IMR-90 (cell line): ENCODE measurements around the gene EPO. TPM values are rescaled to one million over a fixed set of nuclear protein-coding genes. Genes with fewer than 3 reads are reported as not detected.

Source experiments
- BHLHE40 ChIP-seq: fragments of 150-350 bp; IDR thresholded peaks from 2 replicates; pipeline ENCODE4 v1.6.1; 2016; ENCODE audit warnings: mild to moderate bottlenecking, low read depth, low read length
- MXI1 ChIP-seq: IDR thresholded peaks from 2 replicates; pipeline ENCODE4 v1.6.1; 2012; ENCODE audit warnings: low read depth, mild to moderate bottlenecking, low read length, moderate library complexity, borderline replicate concordance
- RFX5 ChIP-seq: IDR thresholded peaks from 2 replicates; pipeline ENCODE4 v1.8.0; 2012; ENCODE audit warnings: low read depth, mild to moderate bottlenecking, low read length, moderate library complexity
- SMC3 ChIP-seq: fragments of 150-350 bp; IDR thresholded peaks from 2 replicates; pipeline ENCODE4 v1.6.1; 2016; ENCODE audit warnings: low read depth, mild to moderate bottlenecking, antibody characterized with exemption, low read length, moderate library complexity
- USF2 ChIP-seq: fragments of 150-350 bp; IDR thresholded peaks from 2 replicates; pipeline ENCODE4 v1.6.1; 2017; ENCODE audit warnings: mild to moderate bottlenecking, antibody characterized with exemption, low read length, low read depth
- polyA plus RNA-seq, 3 experiments: library from polyadenylated mRNA; depleted of rRNA; stranded (reverse); fragments of >200 nt; gene quantifications; 2 replicates each; pipeline ENCODE4 v1.2.3, GENCODE V29; 2012; ENCODE audit warnings: low replicate concordance in 1 of 3
- total RNA-seq: library from RNA; depleted of rRNA; stranded (reverse); fragments of >200 nt; gene quantifications from 2 replicates; pipeline ENCODE4 v1.2.3, GENCODE V29; 2012

Gene EPO
- total and polyA plus RNA-seq, 2 of the 4 experiments (the other 2 are of a cell fraction) = not detected

- TF ChIP-seq RFX5 (no peak), MXI1 (peak; percentile 47; the same call in 1 of the 2 replicates), BHLHE40 (peak; percentile 62; the same call in 1 of the 2 replicates), USF2 (peak; percentile 59), SMC3 (no peak)
These were observed 14.3 kb upstream of the EPO start, which contains the start of gene POP7 (continued) for GRCh38 chr7:100705753-100706671.
